Coronary artery (tissue), 2 donors: ENCODE data around the gene MX2.

ENCODE experiments used
- DNase-seq: peaks from one replicate; pipeline ENCODE4 v3.0.0-alpha.2; 2017; ENCODE audit warnings: low spot score
- H3K27ac ChIP-seq, 2 donors: fragments of 200-600 bp; sonication (generic); one replicate each; pipeline ENCODE4 v1.5.1; 2016 to 2019
- H3K4me3 ChIP-seq: fragments of 200-600 bp; sonication (generic); 2 replicates; pipeline ENCODE4 v1.5.1; 2016; ENCODE audit warnings: mild to moderate bottlenecking, moderate library complexity
- TF ChIP-seq, protein P1 (sequence below): fragments of 200-600 bp; sonication (generic); IDR thresholded peaks from one replicate; pipeline ENCODE4 v1.5.1; 2019; ENCODE audit warnings: antibody characterized with exemption

MX2 gene

DNA sequence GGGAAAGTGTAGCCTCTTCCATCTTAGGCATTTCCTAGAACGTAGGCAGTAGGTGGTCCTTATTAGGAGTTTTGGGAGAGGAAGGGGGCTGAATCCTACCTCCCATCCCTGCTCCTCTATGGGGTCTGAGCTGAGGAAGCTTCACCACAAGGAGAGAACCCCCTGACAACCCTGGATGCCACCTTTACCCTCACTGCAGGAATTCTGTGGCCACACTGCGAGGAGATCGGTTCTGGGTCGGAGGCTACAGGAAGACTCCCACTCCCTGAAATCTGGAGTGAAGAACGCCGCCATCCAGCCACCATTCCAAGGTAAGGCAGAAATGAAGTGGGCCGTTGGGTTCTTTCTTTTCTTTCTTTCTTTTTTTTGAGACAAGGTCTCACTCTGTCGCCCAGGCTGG is 65.7 kb downstream of the MX2 start:
- no peak overlapping the region for H3K4me3 ChIP-seq
- TF ChIP-seq, protein P1, sequence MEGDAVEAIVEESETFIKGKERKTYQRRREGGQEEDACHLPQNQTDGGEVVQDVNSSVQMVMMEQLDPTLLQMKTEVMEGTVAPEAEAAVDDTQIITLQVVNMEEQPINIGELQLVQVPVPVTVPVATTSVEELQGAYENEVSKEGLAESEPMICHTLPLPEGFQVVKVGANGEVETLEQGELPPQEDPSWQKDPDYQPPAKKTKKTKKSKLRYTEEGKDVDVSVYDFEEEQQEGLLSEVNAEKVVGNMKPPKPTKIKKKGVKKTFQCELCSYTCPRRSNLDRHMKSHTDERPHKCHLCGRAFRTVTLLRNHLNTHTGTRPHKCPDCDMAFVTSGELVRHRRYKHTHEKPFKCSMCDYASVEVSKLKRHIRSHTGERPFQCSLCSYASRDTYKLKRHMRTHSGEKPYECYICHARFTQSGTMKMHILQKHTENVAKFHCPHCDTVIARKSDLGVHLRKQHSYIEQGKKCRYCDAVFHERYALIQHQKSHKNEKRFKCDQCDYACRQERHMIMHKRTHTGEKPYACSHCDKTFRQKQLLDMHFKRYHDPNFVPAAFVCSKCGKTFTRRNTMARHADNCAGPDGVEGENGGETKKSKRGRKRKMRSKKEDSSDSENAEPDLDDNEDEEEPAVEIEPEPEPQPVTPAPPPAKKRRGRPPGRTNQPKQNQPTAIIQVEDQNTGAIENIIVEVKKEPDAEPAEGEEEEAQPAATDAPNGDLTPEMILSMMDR = no peak
- DNase-seq = peak; percentile 38
- no peak overlapping the region for H3K27ac ChIP-seq

DNA sequence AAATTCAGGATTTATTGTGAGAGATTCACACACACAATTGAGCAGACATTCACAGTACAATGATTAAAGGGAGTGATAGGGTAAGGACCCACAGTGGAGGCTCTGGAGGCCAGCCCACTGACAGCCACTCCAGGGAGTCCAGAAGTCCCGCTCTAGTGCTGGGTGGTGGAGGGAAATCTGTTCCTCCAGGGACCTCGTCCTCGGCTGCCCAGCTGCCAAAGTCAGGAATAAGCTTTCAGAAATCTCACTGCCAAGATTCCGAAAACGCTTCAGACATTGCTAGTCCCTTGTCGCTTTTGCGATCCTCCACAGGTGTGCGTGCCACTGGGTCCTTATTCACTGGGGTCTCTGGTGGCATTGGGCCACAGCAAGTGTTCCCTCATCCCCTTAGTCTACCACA is 66.5 kb downstream of the MX2 start:
- Histone ChIP-seq H3K27ac (no peak overlapping the region), H3K4me3 (no peak overlapping the region)
- TF ChIP-seq, protein P1 = no peak
- peak; percentile 65 for DNase-seq

DNA sequence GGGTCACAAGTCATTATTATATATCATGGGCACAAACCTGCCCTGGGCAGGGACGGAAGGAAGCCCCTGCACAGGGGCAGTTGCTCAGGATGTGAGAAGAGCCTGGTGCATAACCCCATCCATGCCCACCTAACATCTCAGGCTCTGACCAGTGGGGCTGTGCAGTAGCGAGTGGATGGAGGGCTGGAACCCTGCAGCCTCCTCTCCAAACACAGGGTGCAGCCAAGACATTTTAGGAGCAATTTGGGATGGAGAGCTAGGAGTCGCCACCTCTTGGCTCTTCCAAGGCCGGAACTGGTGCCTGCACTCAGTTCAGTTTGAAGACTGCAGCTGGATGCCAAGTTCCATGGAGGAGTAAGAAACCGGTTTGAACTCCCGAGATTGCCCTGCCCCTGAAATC is 67.0 kb downstream of the MX2 start:
- TF ChIP-seq, protein P1 = no peak
- DNase-seq = peak; percentile 28
- no peak overlapping the region for H3K4me3 ChIP-seq
- no peak overlapping the region for H3K27ac ChIP-seq

DNA sequence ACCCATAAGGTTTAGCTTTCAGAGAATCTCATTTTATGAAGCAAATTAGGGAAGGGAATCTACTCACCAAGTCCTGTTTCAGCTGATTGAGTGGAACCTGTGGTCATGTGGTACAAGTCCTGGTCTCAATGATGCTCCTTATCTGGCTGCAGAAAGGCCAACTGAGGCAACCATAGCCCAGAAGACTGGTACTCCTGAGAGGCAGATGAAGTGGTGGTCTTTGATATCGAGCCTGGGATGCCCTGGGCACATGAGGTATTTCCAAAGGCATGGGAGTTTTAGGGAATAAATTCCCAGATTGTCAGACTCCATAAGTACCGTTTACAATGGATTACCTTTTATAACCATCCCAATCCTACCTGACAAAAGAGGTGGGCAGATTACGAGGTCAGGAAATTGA is 67.5 kb downstream of the MX2 start:
- DNase-seq = no peak

DNA sequence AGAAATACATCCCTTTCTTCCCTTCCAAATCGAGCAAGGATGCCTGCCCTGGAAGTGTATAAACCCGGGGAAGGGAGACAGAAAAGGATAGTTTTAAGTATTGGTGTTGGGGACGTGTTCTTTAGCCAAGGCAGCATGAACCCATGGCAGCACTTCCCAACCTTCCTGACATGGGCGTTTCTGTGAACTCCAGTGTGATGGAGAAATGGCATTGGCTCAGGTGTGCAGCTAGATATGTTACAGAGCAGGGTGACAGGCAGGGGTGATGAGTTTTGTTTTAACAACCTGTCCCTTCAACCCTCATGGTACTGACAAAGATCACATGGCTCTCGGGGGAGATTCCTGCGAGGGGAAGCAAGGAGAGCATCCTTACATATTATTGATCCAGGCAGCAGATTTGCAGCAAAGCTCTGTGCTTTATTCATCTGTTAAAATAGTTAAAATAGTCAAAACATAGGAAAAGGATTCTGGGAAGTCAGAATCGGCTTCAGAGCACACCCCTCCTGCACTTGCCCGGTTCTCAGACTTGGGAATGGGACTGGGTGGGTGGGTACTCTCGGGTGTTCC is 68.2 kb downstream of the MX2 start:
- DNase-seq = peak; percentile 14
- Histone ChIP-seq H3K27ac (no peak overlapping the region), H3K4me3 (no peak overlapping the region)
- TF ChIP-seq, protein P1 = no peak

More for the DNA sequence above, 67.5 kb downstream of the MX2 start:
- TF ChIP-seq, protein P1 = no peak
- Histone ChIP-seq H3K4me3 (no peak overlapping the region), H3K27ac (no peak overlapping the region)

DNA sequence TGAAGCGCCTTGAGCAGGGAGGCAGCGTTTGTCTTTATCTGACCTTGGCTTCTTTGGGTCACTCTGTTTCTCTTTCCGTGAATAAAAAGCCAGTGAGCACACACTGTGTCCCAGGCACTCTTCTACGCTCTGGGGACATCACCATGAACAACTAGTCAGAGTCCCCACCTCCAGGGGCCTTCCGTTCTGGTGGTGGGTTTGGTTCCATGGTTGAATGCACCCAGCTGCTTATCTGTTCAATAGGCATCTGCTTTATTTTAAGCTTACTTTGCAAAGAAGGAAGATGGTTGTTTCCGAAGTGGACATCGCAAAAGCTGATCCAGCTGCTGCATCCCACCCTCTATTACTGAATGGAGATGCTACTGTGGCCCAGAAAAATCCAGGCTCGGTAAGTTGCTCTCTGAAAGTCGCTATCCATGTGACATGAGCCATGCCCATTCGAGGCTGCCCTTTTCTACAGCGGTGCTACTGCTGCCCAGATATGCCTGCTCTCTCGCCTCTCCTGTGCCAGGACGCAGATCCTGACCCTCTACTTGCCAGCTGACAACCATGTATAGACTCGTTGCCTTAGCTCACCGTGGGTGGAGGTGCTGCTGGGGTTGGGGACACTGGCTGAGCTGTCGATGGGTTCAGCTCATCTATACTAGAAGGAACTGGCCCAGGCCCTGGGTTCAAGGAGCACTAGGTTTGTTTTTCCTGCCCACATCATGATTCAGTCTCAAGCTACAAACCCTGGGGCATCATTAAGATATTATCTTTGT is 70.1 kb downstream of the MX2 start:
- TF ChIP-seq, protein P1 = no peak
- no peak for DNase-seq
- H3K4me3 ChIP-seq = no peak overlapping the region
- H3K27ac ChIP-seq = no peak overlapping the region
